HG03103 (cell line): ENCODE results near the gene ADAMTS19.
A peak's percentile ranks its signal among the peaks of the same experiment; 100 is the strongest.

Experiments used
- ATAC-seq: cut with Tn5 transposase; IDR thresholded peaks from one replicate; pipeline ENCODE4 v1.9.1; 2021; ENCODE audit warnings: low read depth; ENCODE audit not compliant: unreplicated experiment

Gene ADAMTS19

DNA sequence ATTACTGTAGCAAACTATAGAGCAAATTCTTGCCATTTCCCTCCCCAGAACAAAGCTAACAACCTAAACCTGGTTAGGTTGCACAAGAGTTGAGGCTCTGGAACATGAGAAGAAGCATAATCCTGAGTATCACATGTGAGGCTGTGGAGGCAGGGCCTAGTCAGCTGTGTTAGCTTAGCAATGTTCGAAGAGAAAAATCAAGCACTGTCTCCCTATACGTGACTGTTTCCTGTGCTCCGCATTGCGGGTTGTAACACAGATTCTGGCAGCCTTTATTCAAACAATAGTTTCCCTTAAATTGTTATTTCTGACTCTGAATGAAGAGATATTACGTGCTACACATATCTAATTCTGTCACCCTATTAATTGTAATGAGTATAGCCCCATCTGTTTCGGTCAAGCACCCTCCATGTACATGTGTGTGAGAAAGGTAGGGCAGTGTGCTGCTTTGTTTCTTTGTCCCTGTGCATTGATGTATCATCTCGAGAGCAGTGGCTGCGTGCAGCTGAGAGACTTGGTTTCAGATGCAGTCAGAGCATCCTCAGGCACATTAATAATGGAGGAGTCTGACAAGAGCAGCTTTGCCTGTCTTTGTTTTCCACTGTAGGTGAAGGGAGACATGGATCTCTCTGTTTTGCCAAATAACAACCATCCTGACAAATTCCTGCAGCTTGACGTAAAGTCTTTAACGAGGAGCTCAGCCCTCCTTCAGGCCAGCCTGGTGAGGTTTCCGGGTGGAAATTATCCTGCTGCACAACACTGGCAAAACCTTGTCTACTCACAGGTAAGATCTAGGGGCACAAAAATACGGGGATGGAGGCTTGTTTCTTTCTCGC is 287.7 kb downstream of the ADAMTS19 start, which contains the start of gene MINAR2:
Gene MINAR2 (plus strand): TSS at position 523 of the 836 bp plus-strand sequence. CDS start 97 bp downstream, at position 620.
- ATAC-seq = no peak

DNA sequence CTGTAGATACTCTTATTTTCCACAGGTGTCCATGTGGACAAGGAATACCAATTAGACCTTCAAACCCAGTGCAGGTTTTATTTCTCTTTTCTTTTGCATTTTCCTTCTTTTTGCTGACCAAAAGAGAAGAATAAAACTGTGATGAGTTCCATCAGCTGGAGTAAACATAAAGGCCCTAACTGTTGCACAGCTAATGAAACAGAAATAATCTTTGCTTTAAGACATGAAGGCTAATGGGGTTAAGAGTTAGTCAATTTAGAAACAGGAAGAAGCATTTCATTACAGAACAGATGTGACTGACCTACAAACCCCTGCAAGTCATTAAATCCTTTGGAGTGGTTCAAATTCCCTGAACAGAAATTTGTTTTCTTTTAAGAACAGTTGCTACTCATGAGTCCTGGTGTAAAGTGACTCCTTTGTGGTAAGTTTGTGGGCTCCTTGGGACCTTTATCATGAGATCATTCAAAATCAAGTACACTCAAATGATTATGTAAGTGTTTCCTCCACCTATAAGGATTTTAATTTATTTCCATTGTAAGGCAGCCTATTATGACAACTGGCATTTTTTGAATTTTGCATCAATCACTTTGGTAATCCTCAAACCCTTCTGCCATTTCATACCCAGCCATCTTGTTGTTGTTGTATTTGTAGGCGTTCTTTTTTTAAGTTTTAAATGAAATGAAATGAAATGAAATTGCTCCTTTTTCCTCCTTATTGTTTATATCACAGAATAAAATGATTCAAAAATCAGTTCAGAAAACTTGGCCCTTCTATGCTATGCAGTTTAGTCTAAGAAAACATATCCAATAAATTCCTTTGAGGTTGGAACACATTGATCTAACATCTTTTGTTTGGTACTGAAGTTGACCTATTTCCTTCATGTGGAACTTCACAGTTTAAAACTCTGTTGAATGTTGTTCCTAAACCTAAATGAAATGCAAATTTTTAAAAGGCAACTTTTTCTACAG is 289.1 kb downstream of the ADAMTS19 start:
- no peak for ATAC-seq

DNA sequence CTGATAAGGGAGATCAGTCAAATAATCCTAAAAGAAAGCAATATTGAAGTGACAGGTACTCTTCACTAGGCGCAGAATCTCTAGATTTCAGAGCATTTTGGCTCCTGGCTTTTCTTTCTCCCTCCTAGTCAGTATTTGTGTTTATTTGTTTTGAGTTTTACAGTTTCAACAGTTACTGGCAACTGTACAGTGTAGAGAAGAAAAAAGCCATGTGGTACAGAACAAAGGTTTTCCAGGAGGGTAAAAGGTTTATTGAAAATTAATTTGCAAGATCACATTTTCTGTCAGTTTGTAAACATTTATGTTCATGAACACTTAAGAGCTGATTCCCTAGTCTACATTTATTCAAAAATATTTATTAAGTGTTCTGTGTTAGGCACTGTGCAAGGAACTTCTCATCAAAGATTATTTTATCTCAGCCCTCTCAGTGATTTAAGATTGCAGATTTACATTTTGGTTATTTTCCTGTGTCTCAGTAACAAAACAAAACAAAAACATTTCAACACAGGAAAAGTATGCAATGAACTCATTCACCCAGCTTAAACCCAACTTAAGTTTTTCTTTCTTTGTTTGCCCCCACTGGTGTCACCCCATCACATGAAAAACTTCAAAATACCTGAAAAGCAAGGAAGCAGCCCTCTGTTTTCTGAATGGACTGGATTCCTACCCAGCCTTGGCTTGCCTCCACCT is 300.7 kb downstream of the ADAMTS19 start:
- no peak for ATAC-seq

DNA sequence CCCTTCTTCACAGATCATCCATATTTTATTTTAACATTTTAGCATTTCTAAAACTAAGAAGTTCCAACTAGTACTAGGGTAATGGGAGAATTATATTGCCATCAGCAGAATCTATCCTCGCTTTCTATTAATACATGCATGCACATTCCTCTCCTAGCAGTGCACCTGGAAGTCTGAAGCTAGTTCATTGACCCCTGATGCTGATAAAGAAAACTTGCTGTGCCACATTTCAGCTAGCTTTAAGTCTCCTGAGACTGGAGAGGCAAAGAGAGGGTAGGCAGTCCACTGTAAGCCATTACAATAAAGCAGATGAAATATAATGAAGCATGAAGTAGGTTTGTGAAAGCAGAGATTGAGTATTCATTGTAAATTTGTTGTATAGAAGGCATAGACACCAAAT is 303.6 kb downstream of the ADAMTS19 start:
- no peak for ATAC-seq

DNA sequence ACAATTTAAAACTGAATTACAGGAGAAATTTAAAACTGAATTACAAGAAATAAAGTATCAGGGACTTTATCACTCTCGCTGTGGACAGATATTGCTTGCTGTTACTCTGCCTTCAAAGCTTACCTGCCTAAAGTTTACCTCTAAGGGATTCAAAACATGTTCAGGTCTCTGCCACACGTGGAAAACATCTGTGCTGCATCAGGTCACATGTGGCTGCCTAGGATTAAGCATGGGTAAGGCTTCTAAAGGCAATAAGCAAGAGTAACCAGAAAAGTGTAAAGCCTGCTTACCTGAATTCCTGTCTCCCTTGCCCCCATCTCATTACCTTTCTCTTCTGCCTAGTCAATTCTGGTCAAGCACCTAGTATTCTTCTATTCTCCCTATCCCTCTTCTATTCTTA is 306.7 kb downstream of the ADAMTS19 start:
- no peak for ATAC-seq

DNA sequence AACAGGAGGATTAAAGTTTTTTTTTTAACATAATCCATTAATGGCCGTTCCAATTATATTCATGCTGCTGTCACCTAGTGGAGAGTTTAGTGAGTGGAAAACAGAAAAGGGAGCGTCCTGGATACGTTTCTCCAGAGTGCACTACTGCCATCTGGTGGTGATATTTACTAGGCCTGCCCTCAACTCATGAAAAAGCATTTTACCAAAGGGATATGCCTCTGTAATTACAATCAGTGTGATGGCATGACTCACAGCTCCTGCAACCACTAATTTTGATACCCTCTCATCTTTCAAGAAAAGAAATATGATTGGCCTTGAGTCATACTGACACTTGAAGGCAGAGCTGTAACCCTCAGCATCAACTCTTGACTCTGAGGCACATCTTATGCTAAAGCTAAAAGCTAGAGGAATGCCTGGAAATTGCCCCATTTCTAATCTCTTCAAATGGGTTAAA is 307.9 kb downstream of the ADAMTS19 start:
- ATAC-seq = peak; percentile 88

DNA sequence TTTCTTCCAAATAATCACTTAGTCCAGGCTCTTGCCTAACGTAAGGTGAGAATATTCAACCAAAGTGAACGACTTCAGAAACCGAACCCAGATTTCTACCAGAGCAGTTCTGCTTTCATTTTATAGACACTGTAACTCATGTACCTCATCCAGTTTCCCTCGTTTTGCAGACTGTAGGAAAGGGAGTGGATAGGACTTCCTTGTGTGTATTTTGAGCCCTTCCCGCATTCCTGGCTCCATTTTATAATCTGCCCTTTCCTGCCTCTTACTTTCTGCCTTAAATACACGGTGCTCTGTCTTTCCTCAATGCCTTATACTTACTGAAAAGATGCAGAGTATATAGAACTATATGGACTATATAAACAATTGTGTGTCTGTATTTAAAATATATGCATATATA is 308.6 kb downstream of the ADAMTS19 start:
- ATAC-seq = no peak

DNA sequence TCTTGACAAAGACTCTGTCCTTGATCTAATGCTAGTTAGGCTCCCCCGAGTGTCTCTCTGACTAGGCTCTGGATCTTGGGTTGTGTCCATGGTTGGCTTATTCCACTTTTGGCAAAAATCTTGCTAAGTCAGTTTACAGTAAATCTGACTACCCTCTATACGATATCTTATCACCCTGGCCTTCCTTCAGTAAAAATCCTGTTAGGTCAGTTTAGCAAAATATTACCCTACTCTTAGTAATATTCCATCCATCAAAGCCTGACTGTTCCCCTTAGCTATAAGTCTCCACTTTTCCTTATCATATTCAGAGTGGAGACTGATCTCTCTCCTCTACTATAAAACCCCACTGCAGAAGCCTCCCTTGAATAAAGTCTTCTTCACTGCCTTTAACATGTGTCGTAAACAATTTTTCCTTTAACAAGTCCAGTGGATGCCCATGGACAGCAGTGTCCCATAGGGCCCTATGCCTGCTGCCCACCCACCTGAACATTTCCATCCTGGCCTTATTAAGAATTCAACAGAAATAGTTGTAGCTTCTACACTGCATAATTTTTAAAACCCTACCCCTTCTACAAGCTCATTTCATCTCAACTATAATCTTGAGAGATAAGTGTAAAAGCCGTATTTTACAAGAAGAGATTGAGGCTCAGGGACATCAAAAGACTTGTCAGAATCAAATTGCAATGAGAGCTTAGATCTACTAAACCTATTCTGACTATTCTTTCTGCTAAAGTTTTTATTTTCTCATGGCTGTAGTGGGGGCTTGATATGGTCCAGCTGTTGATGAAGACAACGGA is 310.1 kb downstream of the ADAMTS19 start:
- ATAC-seq = no peak

DNA sequence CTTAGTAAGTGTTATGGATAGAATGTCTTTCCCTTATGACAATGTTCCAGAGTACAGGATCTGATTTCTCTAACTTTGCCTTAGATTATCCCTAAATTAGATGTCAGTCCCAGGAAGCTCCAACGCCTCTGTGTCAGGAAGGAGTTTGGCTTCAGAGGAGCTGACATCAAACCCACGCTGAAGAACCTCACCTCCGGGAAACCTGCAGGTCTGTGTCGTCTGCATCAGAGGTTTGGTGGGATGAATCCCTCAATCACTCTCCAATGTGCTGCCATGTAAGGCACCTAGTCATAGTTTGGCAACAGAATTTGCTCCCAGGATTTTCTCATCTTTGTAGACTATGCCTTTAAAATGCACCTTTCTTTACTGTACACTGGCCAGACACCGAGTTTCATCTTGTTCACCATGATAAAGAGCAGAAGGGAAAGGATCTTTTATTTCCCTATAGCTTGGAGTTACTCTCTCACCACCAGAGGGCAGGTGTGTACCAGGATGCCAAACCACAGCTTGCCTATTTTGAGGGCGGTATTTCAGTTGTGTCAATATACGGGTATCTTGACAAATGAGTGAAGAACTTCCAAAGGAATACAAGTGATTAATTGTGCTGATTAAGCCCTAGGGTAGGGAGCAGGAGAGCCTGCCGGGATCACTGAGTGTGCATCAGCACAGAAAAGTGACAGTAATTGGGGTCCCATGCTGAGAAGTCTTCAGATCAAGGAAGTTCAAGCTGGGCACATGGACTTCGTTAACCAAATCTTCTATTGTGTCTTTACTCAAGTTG is 311.1 kb downstream of the ADAMTS19 start:
- peak; percentile 59 for ATAC-seq

DNA sequence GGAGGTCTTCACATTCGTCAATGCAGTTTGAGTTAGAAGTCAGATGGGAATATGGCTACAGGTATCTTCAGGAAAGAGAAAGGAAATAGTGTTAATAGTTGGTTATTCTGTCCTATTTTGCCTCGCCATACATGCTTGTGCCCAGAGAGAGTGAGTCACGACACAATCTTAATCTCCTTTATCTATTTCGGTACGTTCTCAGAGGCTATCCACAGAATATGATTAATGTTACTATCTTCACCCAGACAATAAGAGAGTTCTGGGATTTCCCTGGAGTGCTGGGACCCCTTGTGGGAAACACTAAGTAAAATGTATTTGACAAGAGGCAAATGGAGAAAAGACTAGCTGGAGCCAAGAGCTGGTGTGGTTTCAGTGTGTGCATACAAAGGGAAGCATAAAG is 313.3 kb downstream of the ADAMTS19 start:
- ATAC-seq = no peak

DNA sequence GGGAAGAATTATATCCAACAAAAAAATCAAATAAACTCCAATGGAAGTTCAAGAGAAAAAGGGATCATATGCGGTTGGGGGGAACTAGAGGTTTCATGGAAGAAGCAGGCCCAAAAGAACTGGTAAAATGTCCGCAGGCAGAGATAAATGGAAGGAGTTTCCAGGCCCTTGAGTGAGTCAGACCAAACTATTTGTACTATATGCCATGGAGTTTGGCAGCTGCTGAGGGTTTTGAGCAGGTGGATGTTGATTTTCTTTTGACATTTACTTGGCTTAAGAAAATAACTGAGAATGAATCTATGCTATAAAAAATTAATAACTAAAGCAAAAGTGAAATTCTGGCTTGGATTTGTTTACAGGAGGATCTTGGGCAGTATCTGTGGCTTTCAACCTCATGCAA is 321.5 kb downstream of the ADAMTS19 start:
- ATAC-seq = no peak
